ENCODE measurements around the gene OR8D1. TPM values are rescaled to one million over a fixed set of nuclear protein-coding genes. Genes with fewer than 3 reads are reported as not detected.

Gene OR8D1
- total RNA-seq, 4 donors from 2014 or later: not detected

DNA sequence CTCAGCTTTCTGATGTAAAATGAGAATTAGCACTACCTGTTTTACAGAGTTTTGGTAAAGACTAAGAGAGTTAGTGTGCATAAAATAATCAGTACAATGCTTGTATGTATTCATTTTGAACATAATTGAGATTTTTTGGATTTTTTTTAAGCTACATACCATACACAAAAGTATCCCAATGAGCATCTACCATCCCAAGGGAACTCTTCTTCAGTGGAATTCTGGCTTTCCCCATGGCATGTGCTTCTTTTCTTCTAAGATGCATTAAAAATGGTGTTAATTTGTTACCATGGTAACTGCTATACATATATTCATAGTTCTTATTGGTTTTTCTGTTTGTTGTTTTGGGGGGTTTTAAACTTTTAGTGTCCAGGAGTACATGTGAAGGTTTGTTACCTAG lies 17.7 kb downstream of the OR8D1 start:
- Histone ChIP-seq H3K36me3 (no peaks in the 10 kb centered on the region), H3K4me3 (no peak overlapping the region), H3K4me1 (no peaks in the 10 kb centered on the region), H3K27me3 (no peaks in the 10 kb centered on the region), H3K9me3 (no peaks in the 10 kb centered on the region), H3K27ac (no peak overlapping the region)
- no peak for TF ChIP-seq POLR2A (IDR thresholded peaks at IDR 0.05)
- DNase-seq (ENCODE audit: low spot score in 2 of 2): no peak

GRCh38 chr11:124294687-124295086 lies 19.1 kb downstream of the OR8D1 start:
- Histone ChIP-seq H3K4me1 (no peaks in the 10 kb centered on the region), H3K27ac (no peak overlapping the region), H3K36me3 (no peaks in the 10 kb centered on the region), H3K27me3 (no peaks in the 10 kb centered on the region), H3K9me3 (peaks cover 0 to 6% (median 0%) of the 10 kb centered on the region in 4 donors), H3K4me3 (no peak overlapping the region)
- TF ChIP-seq POLR2A (IDR thresholded peaks at IDR 0.05) (no peak), EP300 (IDR thresholded peaks at IDR 0.05) (no peak), CTCF (IDR thresholded peaks at IDR 0.05) (no peak)
- no peak for DNase-seq (ENCODE audit: low spot score in 2 of 2)
- 63 to 77% methylated on average over 1 of the region's 1 CpG for WGBS, 2 donors

DNA sequence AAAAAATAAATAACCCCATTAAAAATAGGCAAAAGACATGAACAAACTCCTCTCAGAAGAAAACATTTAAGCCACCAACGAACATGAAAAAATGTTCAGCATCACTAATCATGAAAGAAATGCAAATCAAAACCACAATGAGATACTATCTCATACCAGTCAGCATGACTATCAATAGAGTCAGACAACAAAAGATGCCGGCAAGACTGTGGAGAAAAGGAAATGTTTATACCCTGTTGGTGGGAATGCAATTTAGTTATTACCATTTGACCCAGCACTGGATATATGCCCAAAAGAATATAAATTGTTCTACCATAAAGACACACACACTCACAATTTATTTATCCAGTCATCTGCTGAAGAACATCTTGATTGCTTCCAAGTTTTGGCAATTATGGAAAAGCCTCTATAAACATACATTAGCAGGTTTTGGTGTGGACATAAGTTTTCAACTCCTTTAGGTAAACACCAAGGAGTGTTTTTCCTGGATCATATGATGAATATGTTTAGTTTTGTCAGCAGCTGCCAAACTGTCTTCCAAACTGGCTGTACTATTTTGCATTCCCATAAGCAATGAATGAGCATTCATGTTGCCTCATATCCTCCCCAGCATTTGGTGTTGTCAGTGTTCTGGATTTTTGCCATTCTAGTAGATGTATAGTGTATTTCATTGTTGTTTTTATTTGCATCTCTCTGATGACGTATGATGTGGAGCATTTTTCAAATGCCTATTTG lies 28.0 kb downstream of the OR8D1 start:
- H3K27me3 ChIP-seq: no peaks in the 10 kb centered on the region
- no peaks in the 10 kb centered on the region for H3K4me1 ChIP-seq
- H3K27ac ChIP-seq: no peak overlapping the region
- peaks cover 0 to 27% (median 0%) of the 10 kb centered on the region in 4 donors for H3K9me3 ChIP-seq
- TF ChIP-seq POLR2A (IDR thresholded peaks at IDR 0.05): no peak
- no peak for TF ChIP-seq CTCF (IDR thresholded peaks at IDR 0.05)
- TF ChIP-seq EP300 (IDR thresholded peaks at IDR 0.05): no peak
- 56 to 57% methylated on average over 3 of the region's 3 CpGs for WGBS, 2 donors
- no peak overlapping the region for H3K4me3 ChIP-seq
- H3K36me3 ChIP-seq: no peaks in the 10 kb centered on the region
- DNase-seq (ENCODE audit: low spot score in 2 of 2): no peak

DNA sequence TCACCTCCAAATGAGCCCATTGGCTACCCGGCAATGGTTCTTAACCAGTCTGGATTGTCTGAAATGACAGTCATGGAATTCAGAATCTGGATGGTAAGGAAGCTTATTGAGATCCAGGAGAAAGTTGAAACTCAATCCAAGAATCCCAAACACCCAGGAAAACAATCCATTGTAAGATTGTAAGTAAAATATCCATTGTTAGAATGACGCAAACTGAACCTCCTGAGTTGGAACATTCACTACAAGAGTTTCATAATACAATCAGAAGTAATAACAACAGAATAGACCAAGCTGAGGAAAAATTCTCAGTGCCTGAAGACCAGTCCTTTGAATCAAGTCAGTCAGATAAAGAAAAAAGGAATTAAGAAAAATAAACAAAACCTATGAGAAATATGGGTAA lies 35.5 kb downstream of the OR8D1 start:
- WGBS, 2 donors: 47 to 54% methylated on average over 2 of the region's 2 CpGs
- TF ChIP-seq POLR2A (IDR thresholded peaks at IDR 0.05): no peak
- TF ChIP-seq EP300 (IDR thresholded peaks at IDR 0.05): no peak
- no peak for TF ChIP-seq CTCF (IDR thresholded peaks at IDR 0.05)
- Histone ChIP-seq H3K27me3 (no peaks in the 10 kb centered on the region), H3K27ac (no peak overlapping the region), H3K4me3 (no peak overlapping the region), H3K36me3 (no peaks in the 10 kb centered on the region), H3K9me3 (peaks cover 0 to 10% (median 0%) of the 10 kb centered on the region in 4 donors), H3K4me1 (no peaks in the 10 kb centered on the region)
- DNase-seq (ENCODE audit: low spot score in 2 of 2): no peak

DNA sequence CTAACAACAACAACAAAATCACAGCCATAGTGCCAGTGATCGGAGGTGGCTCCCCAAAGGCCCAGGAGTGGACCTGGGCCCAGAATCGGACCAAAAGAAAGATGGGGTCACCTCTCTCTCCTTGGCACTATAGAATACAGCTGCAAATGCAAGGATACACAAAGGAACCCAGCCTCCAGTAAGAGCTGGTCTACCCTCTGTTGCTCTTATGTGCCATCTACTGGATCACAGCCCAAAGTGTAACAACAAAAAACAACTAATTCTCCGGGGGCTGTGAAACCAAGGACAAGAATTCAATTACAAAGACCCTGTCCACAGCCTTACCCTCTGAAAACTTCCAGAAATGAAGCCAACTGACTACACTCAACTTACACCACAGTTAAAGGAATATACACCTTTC lies 35.9 kb downstream of the OR8D1 start:
- Histone ChIP-seq H3K27ac (no peak overlapping the region), H3K9me3 (peaks cover 0 to 10% (median 0%) of the 10 kb centered on the region in 4 donors), H3K36me3 (no peaks in the 10 kb centered on the region), H3K27me3 (no peaks in the 10 kb centered on the region), H3K4me1 (no peaks in the 10 kb centered on the region), H3K4me3 (no peak overlapping the region)
- 66% methylated on average over 3 of the region's 3 CpGs for WGBS, 2 donors
- TF ChIP-seq CTCF (IDR thresholded peaks at IDR 0.05): no peak
- DNase-seq (ENCODE audit: low spot score in 2 of 2): no peak

All from tibial nerve (tissue), 4 donors.